WTC11 (cell line): ENCODE results near the gene SLC25A19. TPM values are rescaled to one million over a fixed set of nuclear protein-coding genes. Genes with fewer than 3 reads are reported as not detected.

Source experiments
- ATAC-seq: fragments of 200-7000 bp; cut with Tn5 transposase; 2 replicates; pipeline ENCODE4 v1.10.0; 2021; ENCODE audit warnings: mild to moderate bottlenecking, moderate library complexity
- CTCF ChIA-PET: fragments of 300-600 bp; sonication (Branson Sonifier 250); formaldehyde crosslinking; loops from one replicate; lab custom pipeline; 2021; ENCODE audit warnings: antibody characterized with exemption; lab: Charles Lee
- POLR2A ChIA-PET: fragments of 350-600 bp; sonication (Branson Sonifier 250); formaldehyde crosslinking; loops from one replicate; lab custom pipeline; 2021; ENCODE audit warnings: antibody characterized with exemption; lab: Charles Lee
- DNase-seq: peaks from one replicate; pipeline ENCODE4 v3.0.0; 2021; ENCODE audit warnings: low spot score
- H3K27ac Mint-ChIP-seq: 2 replicates; pipeline ENCODE4 v1.8.0; 2021; ENCODE audit warnings: mixed read lengths
- H3K27me3 Mint-ChIP-seq: 2 replicates; pipeline ENCODE4 v1.8.0; 2021; ENCODE audit warnings: low read depth, mild to moderate bottlenecking, moderate library complexity, mixed read lengths
- H3K36me3 Mint-ChIP-seq: 2 replicates; pipeline ENCODE4 v1.8.0; 2021; ENCODE audit warnings: mixed read lengths
- H3K4me1 Mint-ChIP-seq: 2 replicates; pipeline ENCODE4 v1.8.0; 2022; ENCODE audit warnings: mixed read lengths
- H3K4me3 Mint-ChIP-seq: 2 replicates; pipeline ENCODE4 v1.8.0; 2021; ENCODE audit warnings: mild to moderate bottlenecking, moderate library complexity, mixed read lengths
- H3K9me3 Mint-ChIP-seq: 2 replicates; pipeline ENCODE4 v1.8.0; 2021; ENCODE audit warnings: mixed read lengths
- CREM ChIP-seq: sonication (generic); formaldehyde crosslinking; IDR thresholded peaks from 2 replicates; pipeline ENCODE4 v1.8.1; 2022; ENCODE audit warnings: mild to moderate bottlenecking, missing genetic modification reagents, moderate library complexity
- E2F5 ChIP-seq: sonication (generic); formaldehyde crosslinking; IDR thresholded peaks from 2 replicates; pipeline ENCODE4 v1.8.1; 2022; ENCODE audit warnings: mild to moderate bottlenecking, moderate library complexity, missing genetic modification reagents
- ELF4 ChIP-seq: sonication (generic); formaldehyde crosslinking; IDR thresholded peaks from 2 replicates; pipeline ENCODE4 v1.8.1; 2022; ENCODE audit warnings: low read depth, mild to moderate bottlenecking, moderate library complexity, missing genetic modification reagents
- ETV6 ChIP-seq: sonication (generic); formaldehyde crosslinking; IDR thresholded peaks from 2 replicates; pipeline ENCODE4 v1.8.1; 2022; ENCODE audit warnings: mild to moderate bottlenecking, missing genetic modification reagents
- GABPB1 ChIP-seq: sonication (generic); formaldehyde crosslinking; IDR thresholded peaks from 2 replicates; pipeline ENCODE4 v1.8.1; 2023; ENCODE audit warnings: mild to moderate bottlenecking, missing genetic modification reagents
- IRF2 ChIP-seq: sonication (generic); formaldehyde crosslinking; IDR thresholded peaks from 2 replicates; pipeline ENCODE4 v1.8.0; 2022; ENCODE audit warnings: low read depth, missing genetic modification reagents, borderline replicate concordance
- JUN ChIP-seq: sonication (generic); formaldehyde crosslinking; IDR thresholded peaks from 2 replicates; pipeline ENCODE4 v1.8.0; 2023; ENCODE audit warnings: mild to moderate bottlenecking, missing genetic modification reagents
- PREB ChIP-seq: sonication (generic); formaldehyde crosslinking; IDR thresholded peaks from 2 replicates; pipeline ENCODE4 v1.8.1; 2022; ENCODE audit warnings: mild to moderate bottlenecking, missing genetic modification reagents, moderate library complexity, borderline replicate concordance
- SOX15 ChIP-seq: fragments of 250-450 bp; sonication (Bioruptor Pico); IDR thresholded peaks from 2 replicates; pipeline ENCODE4 v1.9.0; 2021; ENCODE audit warnings: mild to moderate bottlenecking
- TEAD1 ChIP-seq: sonication (generic); formaldehyde crosslinking; IDR thresholded peaks from 2 replicates; pipeline ENCODE4 v1.8.0; 2022; ENCODE audit warnings: mild to moderate bottlenecking, missing genetic modification reagents
- ZNF232 ChIP-seq: sonication (generic); formaldehyde crosslinking; IDR thresholded peaks from 2 replicates; pipeline ENCODE4 v1.8.0; 2022; ENCODE audit warnings: mild to moderate bottlenecking, missing genetic modification reagents
- ZNF532 ChIP-seq: fragments of 250-450 bp; sonication (Bioruptor Pico); IDR thresholded peaks from 2 replicates; pipeline ENCODE4 v1.9.0; 2021; ENCODE audit warnings: mild to moderate bottlenecking, borderline replicate concordance
- total RNA-seq: library from RNA; stranded (reverse); gene quantifications from 3 replicates; pipeline ENCODE4 v1.2.3, GENCODE V29; 2021
- TF ChIP-seq, protein P1 (sequence below): sonication (generic); formaldehyde crosslinking; IDR thresholded peaks from 2 replicates; pipeline ENCODE4 v1.8.0; 2023; ENCODE audit warnings: missing genetic modification reagents, mild to moderate bottlenecking, borderline replicate concordance

Gene SLC25A19
- total RNA-seq, 1 experiment from 2014 or later = 27.7 TPM

DNA sequence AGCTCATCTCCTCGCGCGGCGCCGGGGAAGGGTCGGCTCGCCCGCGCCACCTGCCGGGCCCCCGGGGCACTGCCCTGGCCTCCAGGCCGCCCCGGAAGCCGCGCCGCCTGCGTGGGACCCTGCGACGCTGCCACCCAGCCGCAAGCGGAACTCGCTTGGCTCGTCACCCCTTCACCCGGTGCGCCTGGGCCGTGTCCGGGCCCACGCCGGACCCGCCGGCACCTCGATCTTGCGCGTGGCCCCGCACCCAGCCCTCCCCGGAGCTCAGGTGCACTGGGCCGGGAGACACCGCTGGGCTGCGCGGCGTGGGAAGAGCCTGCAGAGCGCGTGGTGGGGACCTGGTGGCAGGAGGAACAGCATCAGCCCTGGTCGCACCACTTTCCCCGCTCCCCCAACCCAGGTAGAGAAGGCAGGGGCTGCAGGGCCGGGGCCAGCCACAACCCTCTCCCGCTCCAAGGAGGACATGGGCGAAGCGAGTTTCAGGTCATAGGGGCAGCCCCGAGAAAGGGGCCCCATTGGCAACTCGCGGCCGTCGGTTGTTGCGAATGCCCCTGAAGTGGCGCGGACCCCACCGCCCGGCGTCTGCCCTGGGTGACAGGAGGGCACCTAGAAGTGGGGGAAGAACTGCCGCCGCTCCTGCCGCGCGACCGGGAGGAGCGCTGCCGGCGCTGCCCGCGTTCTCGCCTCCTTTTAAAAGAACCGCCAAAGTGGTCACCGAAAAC is 17.8 kb downstream of the SLC25A19 start (continued):
- peak; percentile 22; the same call in 1 of the 2 replicates for TF ChIP-seq PREB (CRISPR knock-in tag)
- no peak for TF ChIP-seq ELF4 (CRISPR knock-in tag)
- TF ChIP-seq CREM (CRISPR knock-in tag) = peak; percentile 91
- peak; percentile 73; the same call in 1 of the 2 replicates for TF ChIP-seq TEAD1

DNA sequence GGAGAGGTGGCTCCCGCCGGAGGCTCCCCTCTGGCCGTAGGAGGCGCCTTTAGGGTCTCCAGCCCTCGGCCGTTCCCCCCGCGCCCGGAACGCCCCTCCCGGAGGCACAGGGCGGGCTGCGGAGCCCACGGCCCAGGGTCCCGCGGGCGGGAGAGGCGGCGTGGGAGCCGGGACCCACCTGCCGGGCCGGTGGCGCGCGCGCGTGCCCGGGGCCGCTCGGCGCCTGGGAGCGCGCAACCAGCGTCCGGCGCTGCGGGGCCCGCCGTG is 18.3 kb downstream of the SLC25A19 start, which contains the start of gene MIF4GD:
Gene MIF4GD, minus strand, starts transcription at position 266 of the 267 bp plus-strand sequence. CDS start 1,036 bp downstream, outside the sequence.
- peak within 1 kb of the TSS; percentile 88 for H3K27ac Mint-ChIP-seq
- H3K27me3 Mint-ChIP-seq = no peaks in the 10 kb centered on the region
- DNase-seq (no peak), ATAC-seq (0 out of 2 replicates have a peak, but pooled peaks have one; percentile 1)
- no peaks in the 10 kb centered on the region for H3K9me3 Mint-ChIP-seq
- POLR2A ChIA-PET = interaction anchor here (0.6 to 3.1 kb wide), 5 partner anchors 9 to 135 kb away, joined by 3 to 24 read pairs (median 4); partner anchors contain the start of genes GGA3, MRPS7 and SLC25A19
- CTCF ChIA-PET = interaction anchor here (0.5 to 8.7 kb wide), 105 partner anchors 8 to 1239 kb away, joined by 3 to 155 read pairs (median 4); partner anchors contain the start of genes ARMC7, ATP5PD, CDR2L and GALK1
- TF ChIP-seq, protein P1, sequence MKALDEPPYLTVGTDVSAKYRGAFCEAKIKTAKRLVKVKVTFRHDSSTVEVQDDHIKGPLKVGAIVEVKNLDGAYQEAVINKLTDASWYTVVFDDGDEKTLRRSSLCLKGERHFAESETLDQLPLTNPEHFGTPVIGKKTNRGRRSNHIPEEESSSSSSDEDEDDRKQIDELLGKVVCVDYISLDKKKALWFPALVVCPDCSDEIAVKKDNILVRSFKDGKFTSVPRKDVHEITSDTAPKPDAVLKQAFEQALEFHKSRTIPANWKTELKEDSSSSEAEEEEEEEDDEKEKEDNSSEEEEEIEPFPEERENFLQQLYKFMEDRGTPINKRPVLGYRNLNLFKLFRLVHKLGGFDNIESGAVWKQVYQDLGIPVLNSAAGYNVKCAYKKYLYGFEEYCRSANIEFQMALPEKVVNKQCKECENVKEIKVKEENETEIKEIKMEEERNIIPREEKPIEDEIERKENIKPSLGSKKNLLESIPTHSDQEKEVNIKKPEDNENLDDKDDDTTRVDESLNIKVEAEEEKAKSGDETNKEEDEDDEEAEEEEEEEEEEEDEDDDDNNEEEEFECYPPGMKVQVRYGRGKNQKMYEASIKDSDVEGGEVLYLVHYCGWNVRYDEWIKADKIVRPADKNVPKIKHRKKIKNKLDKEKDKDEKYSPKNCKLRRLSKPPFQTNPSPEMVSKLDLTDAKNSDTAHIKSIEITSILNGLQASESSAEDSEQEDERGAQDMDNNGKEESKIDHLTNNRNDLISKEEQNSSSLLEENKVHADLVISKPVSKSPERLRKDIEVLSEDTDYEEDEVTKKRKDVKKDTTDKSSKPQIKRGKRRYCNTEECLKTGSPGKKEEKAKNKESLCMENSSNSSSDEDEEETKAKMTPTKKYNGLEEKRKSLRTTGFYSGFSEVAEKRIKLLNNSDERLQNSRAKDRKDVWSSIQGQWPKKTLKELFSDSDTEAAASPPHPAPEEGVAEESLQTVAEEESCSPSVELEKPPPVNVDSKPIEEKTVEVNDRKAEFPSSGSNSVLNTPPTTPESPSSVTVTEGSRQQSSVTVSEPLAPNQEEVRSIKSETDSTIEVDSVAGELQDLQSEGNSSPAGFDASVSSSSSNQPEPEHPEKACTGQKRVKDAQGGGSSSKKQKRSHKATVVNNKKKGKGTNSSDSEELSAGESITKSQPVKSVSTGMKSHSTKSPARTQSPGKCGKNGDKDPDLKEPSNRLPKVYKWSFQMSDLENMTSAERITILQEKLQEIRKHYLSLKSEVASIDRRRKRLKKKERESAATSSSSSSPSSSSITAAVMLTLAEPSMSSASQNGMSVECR (CRISPR knock-in tag) = 0 out of 2 replicates have a peak, but pooled peaks have one; percentile 1
- 0 out of 2 replicates have a peak, but pooled peaks have one; percentile 27 for TF ChIP-seq ZNF532 (CRISPR knock-in tag)
- 0 out of 2 replicates have a peak, but pooled peaks have one; percentile 9 for TF ChIP-seq ETV6
- no peak for TF ChIP-seq SOX15
- 0 out of 2 replicates have a peak, but pooled peaks have one; percentile 10 for TF ChIP-seq IRF2 (CRISPR knock-in tag)
- peaks cover 25% of the 10 kb centered on the region for H3K36me3 Mint-ChIP-seq
- H3K4me1 Mint-ChIP-seq = peaks cover 19% of the 10 kb centered on the region
- H3K4me3 Mint-ChIP-seq = peak within 1 kb of the TSS; percentile 83

DNA sequence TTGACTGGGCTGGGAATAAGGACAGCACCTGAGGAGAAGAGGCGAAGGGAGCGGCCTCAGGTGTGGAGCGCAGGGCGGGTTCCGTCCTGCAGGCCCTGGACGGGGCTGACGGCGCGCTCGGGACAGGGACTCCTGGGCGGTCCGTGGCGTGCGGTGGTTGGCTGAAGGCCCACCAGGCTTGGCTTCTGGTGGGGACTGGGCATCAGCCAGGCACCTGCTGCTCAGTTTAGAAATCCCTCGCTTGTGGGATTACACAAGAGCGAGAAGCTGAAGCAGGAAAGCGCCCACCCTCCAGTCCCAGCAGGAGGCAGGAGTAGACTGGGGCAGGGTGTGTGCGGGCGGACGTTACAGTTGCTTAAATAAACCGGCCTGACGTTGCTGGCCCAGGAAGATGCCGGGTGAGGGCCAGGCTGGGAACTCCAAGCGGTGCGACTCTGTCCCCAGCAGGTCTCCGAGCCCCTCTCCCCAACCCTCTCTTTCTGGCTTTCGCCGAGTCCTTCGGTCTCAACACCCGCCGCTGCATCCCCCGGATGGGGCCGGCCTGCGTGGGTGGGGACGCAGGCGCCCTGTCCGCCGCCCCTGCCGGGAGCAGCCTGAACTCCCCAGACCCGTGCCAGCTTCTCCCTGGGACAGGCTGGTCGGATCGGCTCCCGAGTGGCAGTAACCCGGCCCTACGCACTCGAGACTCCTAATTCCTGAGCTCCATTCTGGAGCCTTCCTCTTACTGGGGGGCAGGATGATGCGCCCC is 18.8 kb downstream of the SLC25A19 start:
- DNase-seq (peak; percentile 66), ATAC-seq (peak; percentile 41)
- Mint-ChIP-seq H3K9me3 (no peaks in the 10 kb centered on the region), H3K4me1 (peaks cover 19% of the 10 kb centered on the region), H3K27ac (peak overlapping the region; percentile 88), H3K4me3 (peak overlapping the region; percentile 83), H3K36me3 (peaks cover 29% of the 10 kb centered on the region), H3K27me3 (no peaks in the 10 kb centered on the region)
- ChIA-PET CTCF (interaction anchor here (0.5 to 8.7 kb wide), 112 partner anchors 9 to 1240 kb away, joined by 3 to 155 read pairs (median 4); partner anchors contain the start of genes ARMC7, ATP5PD, CDR2L and GALK1), POLR2A (interaction anchor here (0.6 to 3.1 kb wide), 6 partner anchors 9 to 136 kb away, joined by 3 to 24 read pairs (median 4); partner anchors contain the start of genes GGA3, MRPS7 and SLC25A19)
- no peak for TF ChIP-seq JUN
- TF ChIP-seq TEAD1 = no peak
- TF ChIP-seq, protein P1 (CRISPR knock-in tag) = peak; percentile 65; the same call in 1 of the 2 replicates
- TF ChIP-seq E2F5 (CRISPR knock-in tag) = peak; percentile 18; the same call in 1 of the 2 replicates
- no peak for TF ChIP-seq ZNF232 (CRISPR knock-in tag)
- 0 out of 2 replicates have a peak, but pooled peaks have one; percentile 45 for TF ChIP-seq GABPB1 (CRISPR knock-in tag)
